ENCODE measurements around the gene METAP1.
"Not testable (repeated sequence)": the region's sequence is repeated elsewhere in the genome, so short reads cannot be mapped to it uniquely, and the experiment has no call there.

METAP1 gene

GRCh38 chr4:98998551-98998950, 3.0 kb downstream of the METAP1 start:
- no peak for DNase-seq

DNA sequence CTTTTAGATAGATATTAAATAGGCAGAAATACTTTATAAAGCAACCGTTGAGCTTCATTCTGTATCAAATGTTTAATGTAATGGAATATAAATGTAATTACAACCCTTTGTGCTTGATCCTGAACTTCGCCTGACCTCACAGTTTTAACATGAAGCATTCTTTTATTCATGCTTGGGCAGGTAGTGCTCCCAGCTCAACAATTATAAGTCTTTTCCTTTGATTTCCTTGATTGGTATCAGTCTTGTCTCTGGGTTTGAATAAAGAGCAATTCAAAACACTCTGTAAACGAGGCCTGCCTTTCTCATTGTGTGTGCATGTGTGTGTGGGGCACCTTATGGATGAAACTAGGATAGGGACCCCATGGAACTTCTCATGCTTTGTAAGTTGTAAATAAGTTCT, 6.8 kb downstream of the METAP1 start:
- DNase-seq: no peak

DNA sequence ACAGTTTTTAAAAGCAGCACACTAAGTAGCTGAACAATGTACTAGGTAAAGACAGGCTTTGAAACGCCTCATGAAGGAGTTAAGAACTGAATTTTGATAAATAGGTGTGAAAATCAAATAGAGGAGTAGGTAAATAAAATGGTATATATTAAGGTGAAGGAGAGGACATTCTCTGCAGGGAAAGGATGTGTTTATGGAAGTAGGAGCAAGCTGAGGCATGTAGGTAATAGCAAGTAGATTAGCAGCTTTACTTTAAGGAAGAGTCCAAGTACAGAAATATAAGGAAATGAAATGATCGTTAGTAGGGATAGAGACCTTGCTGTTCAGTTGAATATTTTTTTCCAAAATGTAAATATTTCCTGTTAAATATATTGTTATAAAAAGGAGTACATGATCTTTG, 12.5 kb downstream of the METAP1 start:
- no peak for DNase-seq

DNA sequence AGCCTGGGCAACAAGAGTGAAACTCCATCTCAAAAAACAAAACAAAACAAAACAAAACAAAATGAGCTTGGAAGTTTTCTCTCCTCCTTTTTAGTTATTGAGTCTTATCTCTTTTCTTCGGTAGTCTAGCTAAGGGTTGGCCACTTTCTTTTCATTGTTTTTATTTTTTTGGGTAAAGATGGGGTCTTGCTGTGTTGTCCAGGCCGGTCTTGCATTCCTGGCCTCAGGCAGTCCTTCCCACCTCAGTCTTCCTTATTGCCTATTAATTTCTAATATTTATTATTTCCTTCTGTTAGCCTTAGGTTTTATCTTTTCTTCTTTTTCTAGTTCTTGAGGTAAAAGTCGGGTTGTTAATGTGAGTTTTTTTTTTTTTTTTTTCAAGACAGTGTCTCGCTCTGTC, 16.4 kb downstream of the METAP1 start:
- DNase-seq: no peak

GRCh38 chr4:99013402-99013843, 17.9 kb downstream of the METAP1 start:
- no peak for DNase-seq

DNA sequence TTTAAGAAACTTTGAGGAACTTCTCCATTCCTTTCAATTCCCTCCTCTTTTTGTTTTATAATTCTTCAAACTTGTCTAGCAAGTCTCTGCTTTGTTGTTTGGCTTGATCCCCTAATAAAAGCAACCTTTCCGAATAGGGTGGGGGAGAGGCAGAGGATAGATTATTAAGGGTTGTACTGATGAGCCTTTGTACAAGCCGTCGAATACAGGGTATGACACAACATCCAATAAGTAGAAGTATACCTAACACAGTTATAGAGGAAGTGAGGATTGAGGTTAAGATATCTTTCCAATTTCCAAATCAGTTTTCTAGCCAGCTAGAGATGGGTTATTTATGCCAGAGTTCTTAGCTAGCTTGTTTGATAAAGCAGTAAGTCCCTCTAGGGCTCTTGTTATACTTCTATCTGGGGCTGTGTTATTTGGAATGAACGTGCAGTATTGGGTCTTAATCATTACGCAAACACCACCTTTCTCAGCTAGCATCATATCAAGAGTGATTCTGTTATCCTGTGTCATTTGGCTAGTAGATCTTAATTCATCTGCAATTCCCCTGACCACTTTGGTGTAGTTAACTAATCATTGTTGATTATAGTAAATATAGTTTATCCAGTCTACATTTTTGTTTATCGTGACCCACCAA, 18.5 kb downstream of the METAP1 start:
- DNase-seq: no peak

DNA sequence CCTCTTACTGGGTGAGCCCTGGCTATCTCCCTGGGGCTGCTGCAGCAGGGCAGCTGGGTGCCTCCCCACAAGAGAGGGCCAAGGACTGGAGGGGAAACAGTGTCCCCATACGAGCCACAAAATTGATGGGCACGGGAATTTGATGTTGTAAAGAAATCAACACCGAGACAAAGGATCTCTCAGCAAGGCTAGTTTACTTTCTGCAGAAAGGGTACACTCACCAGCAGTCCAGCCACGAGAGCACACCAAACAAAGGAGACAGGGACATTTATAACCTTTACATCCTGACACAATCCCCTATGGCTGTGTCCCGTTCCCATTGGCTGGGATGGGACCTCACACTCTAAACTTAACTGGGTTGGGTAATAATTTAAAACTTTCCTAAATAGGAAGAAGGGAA, 25.9 kb downstream of the METAP1 start:
- no peak for DNase-seq

- no peak for DNase-seq
Measured at GRCh38 chr4:99022566-99022965, 27.0 kb downstream of the METAP1 start.

DNA sequence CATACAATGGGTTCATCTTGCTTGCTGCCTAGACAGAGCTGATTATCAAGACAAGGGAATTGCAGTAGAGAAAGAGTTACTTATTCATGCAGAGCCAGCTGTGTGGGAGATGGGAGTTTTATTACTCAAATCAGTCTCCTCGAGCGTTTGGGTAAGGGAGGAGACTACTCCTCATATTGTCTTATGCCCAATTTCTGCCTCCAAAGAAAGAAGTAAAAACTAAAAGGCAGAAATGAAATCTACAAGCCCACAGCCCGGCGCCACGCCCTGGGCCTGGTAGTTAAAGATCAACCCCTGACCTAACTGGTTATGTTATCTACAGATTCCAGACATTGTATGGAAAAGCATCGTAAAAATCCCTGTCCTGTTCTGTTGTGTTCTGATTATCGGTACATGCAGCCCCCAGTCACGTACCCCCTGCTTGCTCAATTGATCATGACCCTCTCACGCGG, 28.3 kb downstream of the METAP1 start:
- not testable (repeated sequence) for DNase-seq

DNA sequence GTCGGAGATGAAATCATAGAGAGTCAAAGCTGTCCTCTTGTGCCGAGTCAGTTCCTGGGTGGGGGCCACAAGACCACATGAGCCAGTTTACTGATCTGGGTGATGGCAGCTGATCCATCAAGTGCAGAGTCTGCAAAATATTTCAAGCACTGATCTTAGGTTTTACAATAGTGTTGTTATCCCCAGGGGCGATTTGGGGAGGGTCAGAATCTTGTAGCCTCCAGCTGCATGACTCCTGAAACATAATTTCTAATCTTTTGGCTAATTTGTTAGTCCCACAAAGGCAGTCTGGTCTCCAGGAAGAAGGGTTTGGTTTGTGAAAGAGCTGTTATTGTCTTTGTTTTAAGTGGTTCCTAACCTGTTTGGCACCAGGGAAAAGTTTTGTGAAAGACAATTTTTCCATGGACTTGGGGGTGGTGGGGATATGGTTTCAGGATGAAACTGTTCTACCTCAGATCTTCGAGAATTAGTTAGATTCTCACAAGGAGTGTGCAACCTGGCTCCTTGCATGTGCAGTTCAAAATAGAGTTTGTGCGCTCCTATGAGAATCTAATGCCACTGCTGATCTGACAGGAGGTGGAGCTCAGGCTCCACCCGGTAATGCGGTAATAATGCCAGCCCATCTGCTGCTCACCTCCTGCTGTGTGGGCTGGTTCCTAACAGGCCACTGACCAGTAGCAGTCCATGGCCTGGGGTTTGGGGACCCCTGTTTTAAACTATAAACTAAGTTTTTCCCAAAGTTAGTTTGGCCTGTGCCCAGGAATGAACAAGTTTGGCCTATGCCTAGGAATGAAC, 29.2 kb downstream of the METAP1 start:
- DNase-seq: no peak

GRCh38 chr4:99025506-99025905, 30.0 kb downstream of the METAP1 start:
- no peak for DNase-seq

GRCh38 chr4:99027304-99027703, 31.8 kb downstream of the METAP1 start:
- no peak for DNase-seq

- no peak for DNase-seq
Measured at GRCh38 chr4:99028187-99028586, 32.7 kb downstream of the METAP1 start.

- DNase-seq: no peak
Measured at GRCh38 chr4:99029018-99029735, 33.7 kb downstream of the METAP1 start.

DNA sequence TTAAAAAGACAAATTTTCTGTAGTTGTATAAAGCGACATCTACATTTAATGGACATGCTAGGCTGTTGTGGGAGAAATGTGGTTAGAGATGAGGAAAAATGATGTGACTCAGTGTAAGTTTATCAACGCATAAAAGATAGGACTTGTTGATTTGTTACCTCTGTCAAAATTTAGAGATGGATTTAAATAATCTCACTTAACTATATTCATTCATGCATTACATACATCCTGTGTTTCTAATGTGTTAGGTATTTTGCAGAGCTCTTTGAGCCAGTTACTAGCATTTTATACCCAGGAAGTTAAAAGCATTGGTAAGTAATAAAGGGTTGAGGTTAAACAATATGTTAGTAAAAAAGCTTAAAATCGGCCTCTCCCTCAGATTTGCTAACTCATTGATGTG, 34.3 kb downstream of the METAP1 start:
- DNase-seq: no peak

- no peak for DNase-seq
Measured at GRCh38 chr4:99033956-99034355, 38.4 kb downstream of the METAP1 start.

- DNase-seq: no peak
Measured at GRCh38 chr4:99038213-99038612, 42.7 kb downstream of the METAP1 start.

- DNase-seq: no peak
Measured at GRCh38 chr4:99043346-99043745, 47.8 kb downstream of the METAP1 start.

- no peak for DNase-seq
Measured at GRCh38 chr4:99047710-99048109, 52.2 kb downstream of the METAP1 start.

DNA sequence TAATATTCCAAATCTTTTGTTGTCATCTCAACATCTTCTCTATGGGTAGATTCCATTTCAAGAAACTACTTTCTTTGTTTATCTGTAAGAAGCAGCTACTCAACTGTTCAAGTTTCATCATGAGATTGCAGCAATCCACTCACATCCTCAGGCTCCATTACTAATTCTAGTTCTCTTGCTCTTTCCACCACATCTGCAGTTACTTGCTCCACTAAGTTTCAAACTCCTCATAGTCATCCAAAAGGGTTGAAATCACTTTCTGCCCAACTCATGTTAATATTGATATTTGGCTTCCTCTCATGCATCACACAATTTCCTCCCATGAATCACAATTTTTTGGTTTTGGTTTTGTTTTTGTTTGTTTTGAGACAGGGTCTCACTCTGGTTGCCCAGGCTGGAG, 57.4 kb downstream of the METAP1 start:
- DNase-seq: no peak

DNA sequence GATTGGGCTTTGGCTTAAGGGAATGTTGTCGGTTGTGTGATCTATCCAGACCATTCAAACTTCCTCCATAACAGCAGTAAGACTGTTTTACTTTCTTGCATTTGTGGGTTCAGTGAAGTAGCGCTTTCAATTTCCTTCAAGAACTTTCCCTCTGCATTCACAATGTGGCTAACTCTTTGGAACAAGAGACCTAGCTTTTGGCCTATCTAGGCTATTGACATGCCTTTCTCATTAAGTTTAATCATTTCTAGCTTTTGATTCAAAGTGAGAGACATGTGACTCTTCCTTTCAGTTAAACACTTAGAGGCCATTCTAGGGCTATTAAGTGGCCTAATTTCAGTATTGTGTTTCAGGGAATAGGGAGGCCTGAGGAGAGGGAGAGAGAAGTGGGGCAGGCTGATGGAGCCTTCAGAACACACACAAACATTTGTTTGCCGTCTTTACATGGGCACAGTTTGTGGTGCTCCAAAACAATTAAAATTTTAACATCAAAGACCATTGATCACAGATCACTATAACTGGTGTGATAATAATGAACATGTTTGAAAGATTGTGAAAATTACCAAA, 59.0 kb downstream of the METAP1 start:
- no peak for DNase-seq

GRCh38 chr4:99058228-99058627, 62.7 kb downstream of the METAP1 start:
- no peak for DNase-seq

DNA sequence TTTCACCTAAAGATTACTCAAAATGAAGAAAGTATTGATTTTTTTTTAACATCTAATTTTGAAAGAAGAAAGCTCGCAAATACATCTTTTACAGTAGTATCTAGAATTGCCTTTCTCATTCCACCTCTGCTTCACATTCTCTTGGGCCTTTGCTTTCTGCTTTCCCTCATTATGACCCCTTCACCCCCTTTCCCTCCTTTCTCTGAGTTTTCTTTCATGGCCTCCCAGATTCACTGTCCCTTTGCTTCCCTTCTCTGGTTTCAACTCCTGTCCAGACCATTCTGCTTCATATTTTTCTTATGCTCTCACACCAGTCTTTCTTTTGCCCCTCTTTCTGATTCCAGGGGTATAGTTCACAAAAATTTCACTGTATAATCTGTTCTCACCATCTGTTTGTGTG, 64.0 kb downstream of the METAP1 start:
- no peak for DNase-seq
